Measurements from ENCODE around the gene VPREB1. TPM values are rescaled to one million over a fixed set of nuclear protein-coding genes. Genes with fewer than 3 reads are reported as not detected.
"Not testable (repeated sequence)": the region's sequence is repeated elsewhere in the genome, so short reads cannot be mapped to it uniquely, and the experiment has no call there.

The VPREB1 gene
- total RNA-seq, 1 donor from 2014 or later, result not detected

DNA sequence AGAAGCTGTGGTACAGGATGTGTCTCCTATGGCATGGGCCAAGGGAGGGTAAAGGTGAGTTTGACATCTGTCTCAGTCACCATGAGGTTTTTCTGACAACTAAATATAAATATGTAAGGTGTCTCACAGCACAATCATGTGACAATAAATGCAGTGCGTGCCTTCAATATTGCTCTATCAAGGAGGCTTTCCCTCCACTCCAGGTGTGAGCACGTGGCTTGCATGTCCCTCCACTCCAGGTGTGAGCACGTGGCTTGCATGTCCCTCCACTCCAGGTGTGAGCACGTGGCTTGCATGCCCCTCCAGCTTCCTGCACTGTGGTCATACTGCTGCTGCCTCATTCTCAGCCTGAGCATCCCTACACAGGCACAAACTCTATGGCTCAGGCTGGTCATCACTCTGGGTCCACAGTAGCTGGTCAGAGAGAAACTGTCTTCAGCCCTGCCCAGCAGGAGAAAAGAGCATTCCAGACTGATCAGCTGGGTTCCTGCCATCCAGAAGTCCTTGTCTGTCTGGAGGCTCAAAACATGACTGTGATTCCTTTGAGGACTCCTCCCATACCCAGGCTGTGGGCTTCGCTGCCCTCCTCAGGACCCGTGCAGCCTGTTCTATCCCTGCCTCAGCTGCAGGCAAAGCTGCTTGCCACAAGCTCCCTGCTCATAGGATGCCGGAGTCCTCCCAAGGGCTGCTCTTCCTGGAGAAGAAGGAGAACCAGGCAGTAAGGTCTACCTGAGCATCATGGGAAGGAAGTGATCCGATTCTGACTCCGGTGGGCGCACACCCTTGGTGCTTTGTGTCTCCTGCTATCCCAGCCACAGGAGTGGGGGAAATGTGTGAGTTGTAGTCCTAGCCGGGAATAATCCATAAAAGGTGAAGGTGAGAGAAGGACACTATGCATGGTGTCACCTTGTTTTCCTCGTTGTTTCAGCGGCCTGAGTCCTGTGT lies 33.4 kb upstream of the VPREB1 start:
- intact Hi-C loops (cut with DNase I), result no loop called here
- no peak for ATAC-seq (ENCODE audit: poor library complexity)
- DNase-seq, result no peak

- ATAC-seq (ENCODE audit: poor library complexity), result no peak
- DNase-seq, result no peak
- intact Hi-C loops (cut with DNase I), result no loop called here
Measured at GRCh38 chr22:22213231-22213630, 31.4 kb upstream of the VPREB1 start.

DNA sequence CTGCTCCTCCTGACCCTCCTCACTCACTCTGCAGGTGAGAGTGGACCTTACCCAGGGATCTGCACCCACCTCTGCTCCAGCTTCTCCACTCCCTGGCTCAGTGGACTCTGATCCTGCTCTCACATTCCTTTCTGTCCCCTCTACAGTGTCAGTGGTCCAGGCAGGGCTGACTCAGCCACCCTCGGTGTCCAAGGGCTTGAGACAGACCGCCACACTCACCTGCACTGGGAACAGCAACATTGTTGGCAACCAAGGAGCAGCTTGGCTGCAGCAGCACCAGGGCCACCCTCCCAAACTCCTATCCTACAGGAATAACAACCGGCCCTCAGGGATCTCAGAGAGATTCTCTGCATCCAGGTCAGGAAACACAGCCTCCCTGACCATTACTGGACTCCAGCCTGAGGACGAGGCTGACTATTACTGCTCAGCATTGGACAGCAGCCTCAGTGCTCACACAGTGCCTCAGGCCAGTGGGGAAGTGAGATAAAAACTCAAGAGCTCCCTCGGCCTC lies 29.7 kb upstream of the VPREB1 start:
- no peak for DNase-seq
- no peak for ATAC-seq (ENCODE audit: poor library complexity)
- intact Hi-C loops (cut with DNase I), result no loop called here

- ATAC-seq (ENCODE audit: poor library complexity) (no peak), DNase-seq (no peak)
- intact Hi-C loops (cut with DNase I), result no loop called here
Measured at GRCh38 chr22:22215659-22216449, 28.7 kb upstream of the VPREB1 start.

DNA sequence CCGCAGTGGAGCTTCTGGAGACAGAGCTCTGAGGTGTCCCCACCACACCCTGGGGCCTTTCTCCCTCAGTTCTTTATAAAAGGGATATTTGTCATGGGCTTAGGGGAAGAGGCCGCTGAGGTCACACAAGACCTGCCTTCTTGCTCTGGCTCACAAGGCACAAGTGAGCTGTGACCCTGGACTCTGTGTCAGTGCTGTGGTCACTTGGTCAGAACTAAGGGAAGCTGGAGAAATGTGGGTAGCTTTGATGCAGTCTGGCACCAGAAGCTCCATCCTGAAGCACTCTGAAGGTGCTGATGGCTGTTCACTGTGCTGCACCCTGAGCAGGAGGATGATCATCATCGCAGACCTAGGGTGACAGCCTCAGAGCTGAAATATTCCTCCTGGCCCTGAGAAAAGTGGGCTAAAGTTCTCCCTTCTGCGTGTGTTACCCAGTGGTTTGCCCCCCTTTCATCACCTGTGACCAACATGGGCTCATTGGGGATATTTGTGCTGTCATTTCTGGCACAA lies 28.1 kb upstream of the VPREB1 start:
- ATAC-seq (ENCODE audit: poor library complexity) (no peak), DNase-seq (no peak)
- intact Hi-C loops (cut with DNase I), result no loop called here

GRCh38 chr22:22218302-22218701 lies 26.3 kb upstream of the VPREB1 start:
- ATAC-seq (ENCODE audit: poor library complexity) (no peak), DNase-seq (no peak)
- intact Hi-C loops (cut with DNase I), result no loop called here

DNA sequence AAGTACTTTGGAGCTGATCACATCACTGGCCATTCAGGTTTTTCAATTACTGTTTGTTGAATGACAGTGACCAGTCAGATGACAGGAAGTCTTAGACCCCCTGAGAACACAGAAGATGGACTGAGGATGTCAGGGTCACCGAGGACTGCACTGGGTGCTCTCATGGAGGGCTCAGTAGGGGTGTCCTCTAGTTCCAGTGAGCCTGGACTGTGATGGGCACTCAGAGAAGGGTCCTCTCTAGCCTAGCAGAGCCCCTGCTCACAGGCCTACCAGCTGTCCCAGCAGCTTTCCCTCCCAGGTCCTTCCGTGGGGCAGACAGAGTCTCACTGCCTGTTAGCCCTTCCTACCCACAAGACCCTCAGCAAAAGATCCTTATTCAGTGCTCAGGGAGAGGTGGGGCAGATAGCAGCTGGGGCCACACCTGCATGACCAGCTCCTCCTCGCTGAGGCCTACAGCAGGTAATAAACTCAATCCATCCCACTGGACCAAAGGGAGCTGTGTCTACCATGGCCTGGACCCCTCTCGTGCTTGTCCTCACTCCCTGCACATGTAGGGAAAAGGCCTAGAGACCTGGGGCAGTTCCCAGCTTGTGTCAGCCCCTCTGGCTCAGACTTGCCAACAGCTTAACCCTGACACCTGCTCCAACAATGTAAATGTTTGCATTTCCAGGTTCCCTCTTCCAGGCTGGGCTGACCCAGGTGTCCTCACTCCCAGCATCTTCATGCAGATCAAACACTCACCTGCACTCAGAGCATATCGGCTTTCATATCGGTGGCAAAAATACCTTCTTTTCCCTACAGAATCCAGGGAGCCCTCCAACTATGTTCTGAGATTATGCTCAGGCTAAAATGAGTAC lies 25.2 kb upstream of the VPREB1 start:
- intact Hi-C loops (cut with DNase I), result no loop called here
- DNase-seq, result no peak
- ATAC-seq (ENCODE audit: poor library complexity), result no peak

DNA sequence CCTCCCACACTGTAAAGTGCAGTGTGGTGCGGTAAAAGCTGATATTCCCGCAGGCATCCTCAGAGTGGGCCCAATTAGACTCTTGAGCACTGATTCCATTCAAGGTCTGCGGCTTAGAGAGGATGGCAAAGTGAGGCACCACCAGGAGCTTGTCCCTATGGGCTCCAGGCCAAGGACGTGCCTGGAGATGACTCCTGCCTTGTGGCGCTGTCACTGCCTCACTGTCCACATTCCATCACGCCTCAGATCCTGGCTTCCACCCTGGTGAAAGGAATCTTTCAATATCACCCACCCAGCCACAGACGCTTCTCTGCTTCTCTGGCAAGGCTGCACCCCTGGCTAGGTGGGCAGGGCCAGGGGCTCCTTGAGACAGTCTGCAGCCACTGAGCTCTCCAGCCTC lies 23.5 kb upstream of the VPREB1 start:
- ATAC-seq (ENCODE audit: poor library complexity); intact Hi-C loops (cut with DNase I); DNase-seq: not testable (repeated sequence)

GRCh38 chr22:22226448-22227187 lies 18.0 kb upstream of the VPREB1 start:
- DNase-seq (no peak), ATAC-seq (ENCODE audit: poor library complexity) (peak; percentile 39)
- intact Hi-C loops (cut with DNase I), result no loop called here

DNA sequence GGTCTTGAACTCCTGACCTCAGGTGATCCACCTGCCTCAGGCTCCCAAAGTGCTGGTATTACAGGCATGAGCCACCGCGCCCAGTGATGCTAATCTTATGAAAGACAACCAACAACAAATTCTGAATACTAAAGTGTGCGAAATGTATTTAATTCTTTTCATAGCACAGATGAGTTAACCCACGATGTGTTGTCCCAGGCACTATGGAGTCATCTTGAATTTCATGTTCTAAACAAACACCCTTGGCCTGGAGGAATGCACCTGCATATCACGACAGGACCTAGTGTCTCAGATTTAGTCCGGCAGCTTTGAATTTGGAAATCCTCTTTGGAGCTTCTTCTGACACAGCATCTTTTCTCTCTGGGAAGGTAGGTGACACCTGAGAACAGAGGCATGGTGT lies 16.2 kb upstream of the VPREB1 start:
- DNase-seq, result no peak
- intact Hi-C loops (cut with DNase I), result no loop called here

DNA sequence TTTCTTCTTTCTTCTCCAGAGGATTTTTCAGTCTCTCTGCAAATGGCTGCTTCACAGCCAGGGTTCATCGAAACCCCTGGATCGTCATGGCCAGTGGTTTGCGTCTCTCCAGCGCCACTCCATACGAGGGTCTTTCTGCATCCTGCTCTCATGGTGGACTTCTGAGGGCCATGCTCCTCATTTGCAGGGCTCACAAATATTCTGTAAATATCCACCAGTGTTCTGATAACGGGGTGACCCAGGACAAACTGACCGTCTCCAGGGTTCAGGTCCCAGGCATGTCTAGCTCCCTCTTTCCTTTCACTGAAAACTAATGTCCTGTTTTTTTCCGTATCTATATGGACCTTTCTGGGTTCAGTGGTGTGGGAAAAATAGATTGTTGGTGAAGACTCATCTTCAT lies 15.7 kb upstream of the VPREB1 start:
- DNase-seq (no peak), ATAC-seq (ENCODE audit: poor library complexity) (no peak)
- intact Hi-C loops (cut with DNase I), result no loop called here

More for the DNA sequence above, 16.2 kb upstream of the VPREB1 start:
- ATAC-seq (ENCODE audit: poor library complexity), result no peak

- intact Hi-C loops (cut with DNase I), result no loop called here
- ATAC-seq (ENCODE audit: poor library complexity) (no peak), DNase-seq (no peak)
Measured at GRCh38 chr22:22229683-22230420, 14.7 kb upstream of the VPREB1 start.

DNA sequence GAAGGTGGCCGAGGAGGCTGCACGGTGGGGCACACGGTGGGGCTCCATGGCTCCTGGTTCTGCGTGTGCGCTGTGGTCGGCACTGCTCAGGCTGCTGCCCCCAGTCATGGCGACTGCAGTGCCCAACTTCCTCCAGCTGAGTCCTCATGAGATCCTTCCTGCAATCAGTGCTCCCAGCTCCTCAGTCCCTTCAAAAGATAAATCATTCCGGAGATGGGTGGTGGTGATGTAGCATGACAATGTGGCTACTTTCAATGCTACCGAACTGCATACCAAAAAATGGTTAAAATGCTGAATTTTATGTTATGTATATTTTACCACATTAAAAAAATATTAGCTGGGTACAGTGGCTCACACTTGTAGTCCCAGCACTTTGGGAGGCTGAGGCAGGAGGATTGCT lies 14.1 kb upstream of the VPREB1 start:
- no peak for DNase-seq
- no peak for ATAC-seq (ENCODE audit: poor library complexity)
- intact Hi-C loops (cut with DNase I), result no loop called here

DNA sequence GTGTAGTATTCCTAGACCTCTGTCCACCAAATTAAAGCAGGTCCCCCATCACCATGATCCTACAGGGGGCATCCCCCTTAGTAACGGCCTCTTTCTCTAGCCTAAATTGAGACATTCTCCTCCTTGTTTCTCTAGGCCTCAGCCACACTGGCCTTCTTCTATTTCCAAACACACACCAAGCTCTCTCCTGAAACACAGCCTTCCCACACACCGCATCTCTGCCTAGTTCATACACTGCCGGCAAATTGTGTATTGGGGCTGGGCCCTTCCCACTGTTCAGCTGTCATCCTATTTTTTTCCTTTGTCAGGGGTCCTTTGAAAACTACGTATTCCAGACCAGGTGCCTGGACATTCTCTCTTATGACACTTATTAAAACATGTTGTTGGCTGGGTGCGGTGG lies 11.5 kb upstream of the VPREB1 start:
- DNase-seq (no peak), ATAC-seq (ENCODE audit: poor library complexity) (no peak)
- intact Hi-C loops (cut with DNase I), result no loop called here

GRCh38 chr22:22235558-22235957 lies 9.0 kb upstream of the VPREB1 start:
- no peak for ATAC-seq (ENCODE audit: poor library complexity)
- intact Hi-C loops (cut with DNase I), result no loop called here
- no peak for DNase-seq

- intact Hi-C loops (cut with DNase I), result no loop called here
- ATAC-seq (ENCODE audit: poor library complexity) (no peak), DNase-seq (no peak)
Measured at GRCh38 chr22:22237521-22237920, 7.1 kb upstream of the VPREB1 start.

GRCh38 chr22:22239311-22239939 lies 5.2 kb upstream of the VPREB1 start:
- ATAC-seq (ENCODE audit: poor library complexity) (no peak), DNase-seq (no peak)
- intact Hi-C loops (cut with DNase I), result no loop called here
